K562 (cell line): ENCODE results near the gene POLD2. TPM values are rescaled to one million over a fixed set of nuclear protein-coding genes. Genes with fewer than 3 reads are reported as not detected.

Source experiments
- ATAC-seq: fragments of 200-7000 bp; cut with Tn5 transposase; 3 replicates; pipeline ENCODE4 v1.9.1; 2020; ENCODE audit warnings: moderate library complexity
- BruUV-seq: library from RNA; stranded (reverse); fragments of 400-500 nt; replicated peaks from 2 replicates; lab custom pipeline; 2021; lab: Mats Ljungman, UMichigan
- CTCF ChIA-PET: fragments of 300-600 bp; formaldehyde crosslinking; extraction: SDS; loops from one replicate; lab custom pipeline; 2021; ENCODE audit warnings: low intra/inter-chr PET ratio; lab: Yijun Ruan, JAX
- POLR2A ChIA-PET: fragments of 300-600, 350-650 bp; sonication (Branson Sonifier 250); formaldehyde crosslinking; extraction: SDS; loops from one replicate; lab custom pipeline; 2021; ENCODE audit warnings: antibody characterized with exemption, inconsistent platforms; lab: Yijun Ruan, JAX
- DNase-seq, 4 experiments: peaks; one replicate each; pipeline versions ENCODE4 v3.0.0 to v3.0.0-alpha.2; 2011 to 2018; ENCODE audit warnings: low spot score in 3 of 4, mixed read lengths in 3 of 4; ENCODE audit errors: extremely low read depth in 1 of 4
- FAIRE-seq: peaks from 2 replicates; lab custom pipeline; 2011; peaks lifted over from hg19 to GRCh38; lab: Jason Lieb, UNC
- H2AFZ ChIP-seq: 2 replicates; pipeline ENCODE4 v1.6.0; 2011; ENCODE audit warnings: low read depth, low read length, control low read depth, inconsistent platforms
- H3K27ac ChIP-seq: fragments of 200-600 bp; 3 replicates; pipeline ENCODE4 v1.8.0; 2011; ENCODE audit warnings: low read depth, mild to moderate bottlenecking, control low read depth, inconsistent platforms, low read length, moderate library complexity, mixed read lengths; ENCODE audit errors: extremely low read depth
- H3K27me3 ChIP-seq, 2 experiments: fragments of 300-600 bp in 1 of 2; 2 replicates in 1 of 2; 3 replicates in 1 of 2; pipeline versions ENCODE4 v1.6.0 to v1.8.0; 2011; ENCODE audit warnings: inconsistent platforms in 2 of 2, low read length in 2 of 2, mild to moderate bottlenecking in 1 of 2, mixed read lengths in 1 of 2, moderate library complexity in 1 of 2; ENCODE audit not compliant: control insufficient read depth in 2 of 2, insufficient read depth in 2 of 2
- H3K36me3 ChIP-seq: fragments of 300-600 bp; 3 replicates; pipeline ENCODE4 v1.8.0; 2011; ENCODE audit warnings: mild to moderate bottlenecking, low read length, inconsistent platforms; ENCODE audit not compliant: control insufficient read depth, insufficient read depth
- H3K4me1 ChIP-seq, 2 experiments: fragments of 200-600 bp in 1 of 2; replicated peaks in 1 of 2; 2 replicates in 1 of 2; 3 replicates in 1 of 2; pipeline versions ENCODE4 v1.5.1 to v1.8.0; 2011; ENCODE audit warnings: inconsistent platforms in 2 of 2, low read length in 2 of 2, mild to moderate bottlenecking in 1 of 2, mixed read lengths in 1 of 2, moderate library complexity in 1 of 2; ENCODE audit not compliant: control insufficient read depth in 2 of 2, insufficient read depth in 2 of 2
- H3K4me2 ChIP-seq: 2 replicates; pipeline ENCODE4 v1.6.1; 2011; ENCODE audit warnings: low read length, control low read depth, inconsistent platforms, mixed read lengths; ENCODE audit not compliant: insufficient read depth
- H3K4me3 ChIP-seq: fragments of 200-600 bp; sonication (generic), shearing (Covaris generic); 2 replicates; pipeline ENCODE4 v1.5.1; 2016; ENCODE audit warnings: control low read depth, inconsistent platforms
- H3K79me2 ChIP-seq: fragments of 200-600 bp; 3 replicates; pipeline ENCODE4 v1.8.0; 2011; ENCODE audit warnings: low read length, inconsistent platforms; ENCODE audit not compliant: control insufficient read depth, insufficient read depth
- H3K9ac ChIP-seq, 2 experiments: 2 replicates each; pipeline versions ENCODE4 v1.6.0 to v1.6.1; 2011; ENCODE audit warnings: low read depth in 2 of 2, low read length in 2 of 2, control low read depth in 1 of 2, inconsistent platforms in 1 of 2, mild to moderate bottlenecking in 1 of 2, mixed read lengths in 1 of 2; ENCODE audit not compliant: insufficient read depth in 1 of 2
- H3K9me1 ChIP-seq: one replicate; pipeline ENCODE4 v1.6.0; 2011; ENCODE audit warnings: inconsistent platforms, mild to moderate bottlenecking, low read length, moderate library complexity; ENCODE audit not compliant: control insufficient read depth, insufficient read depth
- H3K9me3 ChIP-seq: replicated peaks from 2 replicates; pipeline ENCODE4 v1.5.1; 2011; ENCODE audit warnings: low read depth, low read length, inconsistent platforms; ENCODE audit not compliant: control insufficient read depth, insufficient read depth
- H4K20me1 ChIP-seq: replicated peaks from 2 replicates; pipeline ENCODE4 v1.6.1; 2011; ENCODE audit warnings: low read length, inconsistent platforms, mixed read lengths; ENCODE audit not compliant: control insufficient read depth, insufficient read depth
- ADNP ChIP-seq: fragments of 200-800 bp; sonication (Bioruptor generic); IDR thresholded peaks from 2 replicates; pipeline ENCODE4 v1.6.1; 2016; ENCODE audit warnings: missing genetic modification characterization, missing compliant biosample characterization
- ATF1 ChIP-seq, 2 experiments: fragments of 450-650 bp in 1 of 2; IDR thresholded peaks; 2 replicates each; pipeline ENCODE4 v1.6.1; 2016; ENCODE audit warnings: missing compliant biosample characterization in 1 of 2, missing genetic modification characterization in 1 of 2
- GABPB2 ChIP-seq: fragments of 250-450 bp; sonication (Bioruptor Pico); conservative IDR thresholded peaks from 2 replicates; pipeline ENCODE4 v1.5.1; 2021; ENCODE audit warnings: mild to moderate bottlenecking
- HIVEP1 ChIP-seq: fragments of 250-450 bp; sonication (Bioruptor Pico); IDR thresholded peaks from 2 replicates; pipeline ENCODE4 v1.4.0; 2020; ENCODE audit warnings: mild to moderate bottlenecking
- IRF1 ChIP-seq: sonication (generic); formaldehyde crosslinking; IDR thresholded peaks from 2 replicates; pipeline ENCODE4 v1.8.0; 2022; ENCODE audit warnings: missing genetic modification reagents, mild to moderate bottlenecking, borderline replicate concordance
- KHSRP ChIP-seq: fragments of 450-650 bp; IDR thresholded peaks from 2 replicates; pipeline ENCODE4 v1.6.1; 2017
- MAFK ChIP-seq: IDR thresholded peaks from 2 replicates; pipeline ENCODE4 v1.6.1; 2011; ENCODE audit warnings: low read length, improper control_type of control experiment
- MYNN ChIP-seq, 2 experiments: sonication (generic); formaldehyde crosslinking in 1 of 2; IDR thresholded peaks; 2 replicates each; pipeline versions ENCODE4 v1.5.0 to v1.6.1; 2016 to 2020; ENCODE audit warnings: antibody characterized with exemption in 1 of 2, missing genetic modification reagents in 1 of 2
- NR2C2 ChIP-seq, 2 experiments: fragments of 200-800 bp in 1 of 2; sonication (Bioruptor generic) in 1 of 2; sonication (generic) in 1 of 2; formaldehyde crosslinking in 1 of 2; IDR thresholded peaks; 2 replicates each; pipeline versions ENCODE4 v1.6.1 to v1.8.0; 2016 to 2022; ENCODE audit warnings: mild to moderate bottlenecking in 1 of 2, missing compliant biosample characterization in 1 of 2, missing genetic modification characterization in 1 of 2, missing genetic modification reagents in 1 of 2
- ZNF407 ChIP-seq: fragments of 450-650 bp; IDR thresholded peaks from 2 replicates; pipeline ENCODE4 v1.6.1; 2016; ENCODE audit warnings: low read depth
- in situ Hi-C: fragments of 300-500 bp; cut with MboI; formaldehyde crosslinking; loops from 4 replicates; pipeline ENCODE4 v1.15.0; 2018; ENCODE audit warnings: inconsistent platforms, mixed read lengths
- intact Hi-C: fragments of 100-400 bp; cut with micrococcal nuclease; formaldehyde crosslinking; loops from 2 replicates; pipeline ENCODE4 v1.14.2; 2022
- polyA plus RNA-seq, 8 experiments: library from polyadenylated mRNA; depleted of rRNA in 4 of 8; stranded (reverse) in 5 of 8; unstranded in 3 of 8; fragments of >200 nt; fragmentation: Nextera tagmentation in 2 of 8; fragmentation: Illumina TruSeq in 1 of 8; extraction: Ambion mirVana in 2 of 8; extraction: Trizol in 1 of 8; gene quantifications; 2 replicates each; pipeline versions ENCODE4 v1.2.1 to v1.2.3, GENCODE V29; 2011 to 2014; ENCODE audit warnings: inconsistent platforms in 1 of 8, missing spikeins in 1 of 8
- total RNA-seq, 7 experiments: library from RNA; depleted of rRNA in 6 of 7; stranded (reverse); fragments of >200 nt in 6 of 7; fragmentation: Illumina TruSeq in 2 of 7; extraction: Trizol in 2 of 7; gene quantifications; 2 replicates each; pipeline versions ENCODE4 v1.2.1 to v1.2.3, GENCODE V29; 2011 to 2021; ENCODE audit warnings: low replicate concordance in 1 of 7
- TF ChIP-seq, protein P1 (sequence below), 2 experiments: IDR thresholded peaks in 1 of 2; conservative IDR thresholded peaks in 1 of 2; 2 replicates each; pipeline ENCODE4 v1.6.1; 2016; ENCODE audit warnings: low read depth in 2 of 2, mild to moderate bottlenecking in 1 of 2, missing compliant biosample characterization in 1 of 2, missing genetic modification characterization in 1 of 2, moderate library complexity in 1 of 2

POLD2 gene
- total and polyA plus RNA-seq, 9 of the 15 experiments (the other 6 are each of a cell fraction or from before 2014, with no cell fraction given) = 29.7 to 259 (median 225) TPM

DNA sequence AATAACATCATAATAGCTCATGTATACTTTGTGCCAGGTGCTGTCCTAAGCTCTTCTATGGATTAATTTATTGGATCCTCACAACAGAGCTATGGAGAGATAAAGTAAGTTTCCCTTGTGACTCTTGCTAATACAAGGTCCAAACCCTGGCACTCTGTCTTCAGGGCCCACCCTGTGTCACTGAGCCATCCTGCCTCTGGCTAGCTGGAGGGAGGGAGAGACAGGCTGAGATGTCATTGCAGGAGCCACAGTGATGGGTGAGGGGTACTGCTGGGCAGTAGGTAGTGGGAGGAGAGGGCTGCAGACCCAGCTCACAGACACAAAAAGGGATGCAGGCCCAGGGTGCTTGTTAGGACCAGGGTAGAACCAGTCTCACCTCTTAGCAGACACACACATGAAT lies 49.0 kb upstream of the POLD2 start:
- CTCF ChIA-PET = no interaction called here
- intact Hi-C loops (no loop called here), in situ Hi-C loops (no loop called here)
- POLR2A ChIA-PET = interaction anchor here (0.6 to 1.2 kb wide), 4 partner anchors 14 to 60 kb away, joined by 3 read pairs; no protein-coding TSS in a partner anchor
- H3K9me3 ChIP-seq = no peaks in the 10 kb centered on the region
- no peaks in the 10 kb centered on the region for H4K20me1 ChIP-seq
- H2AFZ ChIP-seq = no peak overlapping the region
- H3K36me3 ChIP-seq = no peaks in the 10 kb centered on the region
- no peak overlapping the region for H3K4me2 ChIP-seq
- no peak for ATAC-seq
- no TSS peak for BruUV-seq
- H3K79me2 ChIP-seq = no peaks in the 10 kb centered on the region
- H3K9me1 ChIP-seq = no peaks in the 10 kb centered on the region
- H3K4me3 ChIP-seq = no peak overlapping the region
- no peak overlapping the region for H3K9ac ChIP-seq
- peaks cover 25 to 29% of the 10 kb centered on the region in 2 experiments; a peak in 4 of 5 replicates for H3K27me3 ChIP-seq
- no peaks in the 10 kb centered on the region for H3K4me1 ChIP-seq
- no peak for FAIRE-seq
- DNase-seq = no peak
- H3K27ac ChIP-seq = no peak overlapping the region
- TF ChIP-seq HIVEP1 (CRISPR knock-in tag) (no peak), IRF1 (CRISPR knock-in tag) (no peak), ADNP (tag) (no peak), ZNF407 (no peak), MYNN (IDR thresholded peaks at IDR 0.05) (no peak), MYNN (CRISPR knock-in tag; IDR thresholded peaks at IDR 0.05) (no peak), NR2C2 (CRISPR knock-in tag; IDR thresholded peaks at IDR 0.05) (no peak), NR2C2 (tag; IDR thresholded peaks at IDR 0.05) (no peak), MAFK (no peak), ATF1 (CRISPR knock-in tag; IDR thresholded peaks at IDR 0.05) (no peak), ATF1 (tag; IDR thresholded peaks at IDR 0.05) (no peak), GABPB2 (no peak), KHSRP (no peak)
- TF ChIP-seq, protein P1, sequence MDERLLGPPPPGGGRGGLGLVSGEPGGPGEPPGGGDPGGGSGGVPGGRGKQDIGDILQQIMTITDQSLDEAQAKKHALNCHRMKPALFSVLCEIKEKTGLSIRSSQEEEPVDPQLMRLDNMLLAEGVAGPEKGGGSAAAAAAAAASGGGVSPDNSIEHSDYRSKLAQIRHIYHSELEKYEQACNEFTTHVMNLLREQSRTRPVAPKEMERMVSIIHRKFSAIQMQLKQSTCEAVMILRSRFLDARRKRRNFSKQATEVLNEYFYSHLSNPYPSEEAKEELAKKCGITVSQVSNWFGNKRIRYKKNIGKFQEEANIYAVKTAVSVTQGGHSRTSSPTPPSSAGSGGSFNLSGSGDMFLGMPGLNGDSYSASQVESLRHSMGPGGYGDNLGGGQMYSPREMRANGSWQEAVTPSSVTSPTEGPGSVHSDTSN (CRISPR knock-in tag; IDR thresholded peaks at IDR 0.05; ENCODE audit: low read depth) = no peak
- TF ChIP-seq, protein P1 (tag; conservative IDR thresholded peaks at IDR 0.05; ENCODE audit: low read depth) = no peak
